Psoas muscle (tissue), 8 donors: ENCODE data around the gene SURF6. TPM values are rescaled to one million over a fixed set of nuclear protein-coding genes. Genes with fewer than 3 reads are reported as not detected.

Experiments used
- ATAC-seq, 4 donors: fragments of 200-7000 bp; cut with Tn5 transposase; one replicate each; pipeline ENCODE4 v1.9.1; 2020; ENCODE audit warnings: moderate library complexity in 3 of 4, mild to moderate bottlenecking in 2 of 4
- DNase-seq, 2 donors: peaks; one replicate each; pipeline ENCODE4 v3.0.0-alpha.2; 2020
- H3K27ac ChIP-seq: fragments of 200-600 bp; one replicate; pipeline ENCODE4 v1.8.0; 2022
- H3K27me3 ChIP-seq, 3 donors: fragments of 200-600 bp in 1 of 3; one replicate each; pipeline versions ENCODE4 v1.6.1 to v1.8.0; 2013 to 2022; ENCODE audit warnings: low read length in 2 of 3, mild to moderate bottlenecking in 2 of 3, moderate library complexity in 1 of 3; ENCODE audit not compliant: insufficient read depth in 3 of 3
- H3K36me3 ChIP-seq, 2 donors: fragments of 200-600 bp in 1 of 2; one replicate each; pipeline versions ENCODE4 v1.6.1 to v1.8.0; 2013 to 2022; ENCODE audit warnings: low read depth in 1 of 2, mild to moderate bottlenecking in 1 of 2, moderate library complexity in 1 of 2; ENCODE audit not compliant: insufficient read depth in 1 of 2
- H3K4me1 ChIP-seq: fragments of 200-600 bp; one replicate; pipeline ENCODE4 v1.8.0; 2022
- H3K4me3 ChIP-seq: fragments of 200-600 bp; one replicate; pipeline ENCODE4 v1.8.0; 2022; ENCODE audit warnings: mild to moderate bottlenecking
- H3K9me3 ChIP-seq: fragments of 200-600 bp; one replicate; pipeline ENCODE4 v1.8.0; 2022
- CTCF ChIP-seq: fragments of 200-600 bp; IDR thresholded peaks from one replicate; pipeline ENCODE4 v1.8.0; 2022; ENCODE audit warnings: antibody characterized with exemption
- WGBS, 3 donors: extraction: QIAGEN DNeasy Blood & Tissue Kit; methylation state at CpG; one replicate each; pipeline versions ENCODE4 v1.1.6 to v1.1.7; 2013; 5-methylcytosine and 5-hydroxymethylcytosine counted together
- intact Hi-C, 2 donors: fragments of 100-400 bp; cut with DNase I; formaldehyde crosslinking; loops; one replicate each; pipeline versions ENCODE4 v1.11.0 to v1.14.2; 2022
- polyA plus RNA-seq, 3 donors: library from polyadenylated mRNA; stranded (reverse); fragments of 200-250 nt; gene quantifications; one replicate each; pipeline ENCODE4 v1.2.3, GENCODE V29; 2013
- total RNA-seq, 4 donors: library from RNA; stranded (reverse); fragmentation: NEBNext Ultra II Directional in 2 of 4; extraction: Animal tissue kit (Norgen Biotek cat#: 25700) in 2 of 4; gene quantifications; one replicate each; pipeline versions ENCODE4 v1.2.1 to v1.2.4, GENCODE V29; 2021 to 2023
- donor health status: healthy with polysubstance abuse.
- donor health status: DM: no; HTN: no; CAD: no; lungs with moderate emphysema.
- donor health status: Bipolar disorder and iron deficiency.
- donor health status: healthy.
- donor health status: DM: yes; HTN: yes; CAD: no.
- donor health status: DM: no; HTN: no; CAD: no.
- donor health status: DM: no; HTN: no; CAD: no.
- donor health status: DM: yes; HTN: yes; CAD: no.

Gene SURF6
- total and polyA plus RNA-seq, 7 donors: 11.4 to 43.0 (median 27.3) TPM

DNA sequence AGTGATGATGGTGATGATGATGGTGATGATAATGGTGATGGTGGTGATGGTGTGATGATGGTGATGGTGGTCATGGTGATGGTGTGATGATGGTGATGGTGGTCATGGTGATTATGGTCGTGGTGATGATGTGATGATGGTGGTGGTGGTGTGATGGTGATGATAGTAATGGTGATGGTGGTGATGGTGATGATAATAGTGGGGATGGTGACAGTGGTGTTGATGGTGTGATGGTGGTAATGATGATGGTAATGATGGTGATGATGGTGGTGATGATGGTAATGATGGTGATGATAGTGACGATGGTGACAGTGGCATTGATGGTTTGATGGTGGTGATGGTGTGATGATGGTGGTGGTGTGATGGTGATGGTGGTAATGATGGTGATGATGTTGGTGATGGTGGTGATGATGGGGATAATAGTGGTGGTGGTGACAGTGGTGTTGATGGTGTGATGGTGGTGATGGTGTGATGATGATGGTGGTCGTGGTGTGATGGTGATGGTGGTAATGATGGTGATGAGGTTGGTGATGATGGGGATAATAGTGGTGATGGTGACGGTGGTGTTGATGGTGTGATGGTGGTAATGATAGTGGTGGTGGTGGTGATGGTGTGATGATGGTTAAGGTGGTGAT, 46.6 kb upstream of the SURF6 start:
- ATAC-seq: no peak
- H3K27me3 ChIP-seq: no peaks in the 10 kb centered on the region
- WGBS, 3 donors: 78 to 94% (median 93%) methylated on average over 4 of the region's 4 CpGs
- no peak for TF ChIP-seq CTCF
- H3K9me3 ChIP-seq: no peaks in the 10 kb centered on the region
- H3K36me3 ChIP-seq: no peaks in the 10 kb centered on the region
- no peak overlapping the region for H3K4me3 ChIP-seq
- no peak overlapping the region for H3K27ac ChIP-seq
- no peak for DNase-seq
- intact Hi-C loops: no loop called here
- H3K4me1 ChIP-seq: no peaks in the 10 kb centered on the region

- ATAC-seq (no peak), DNase-seq (no peak)
- Histone ChIP-seq H3K36me3 (no peaks in the 10 kb centered on the region), H3K4me1 (peaks cover 6% of the 10 kb centered on the region), H3K27ac (no peak overlapping the region), H3K9me3 (no peaks in the 10 kb centered on the region), H3K27me3 (no peaks in the 10 kb centered on the region), H3K4me3 (no peak overlapping the region)
- intact Hi-C loops: no loop called here
- WGBS, 3 donors: 80 to 82% (median 81%) methylated on average over 4 of the region's 4 CpGs
- TF ChIP-seq CTCF: no peak
These were observed 44.7 kb upstream of the SURF6 start for GRCh38 chr9:133380734-133381133.

DNA sequence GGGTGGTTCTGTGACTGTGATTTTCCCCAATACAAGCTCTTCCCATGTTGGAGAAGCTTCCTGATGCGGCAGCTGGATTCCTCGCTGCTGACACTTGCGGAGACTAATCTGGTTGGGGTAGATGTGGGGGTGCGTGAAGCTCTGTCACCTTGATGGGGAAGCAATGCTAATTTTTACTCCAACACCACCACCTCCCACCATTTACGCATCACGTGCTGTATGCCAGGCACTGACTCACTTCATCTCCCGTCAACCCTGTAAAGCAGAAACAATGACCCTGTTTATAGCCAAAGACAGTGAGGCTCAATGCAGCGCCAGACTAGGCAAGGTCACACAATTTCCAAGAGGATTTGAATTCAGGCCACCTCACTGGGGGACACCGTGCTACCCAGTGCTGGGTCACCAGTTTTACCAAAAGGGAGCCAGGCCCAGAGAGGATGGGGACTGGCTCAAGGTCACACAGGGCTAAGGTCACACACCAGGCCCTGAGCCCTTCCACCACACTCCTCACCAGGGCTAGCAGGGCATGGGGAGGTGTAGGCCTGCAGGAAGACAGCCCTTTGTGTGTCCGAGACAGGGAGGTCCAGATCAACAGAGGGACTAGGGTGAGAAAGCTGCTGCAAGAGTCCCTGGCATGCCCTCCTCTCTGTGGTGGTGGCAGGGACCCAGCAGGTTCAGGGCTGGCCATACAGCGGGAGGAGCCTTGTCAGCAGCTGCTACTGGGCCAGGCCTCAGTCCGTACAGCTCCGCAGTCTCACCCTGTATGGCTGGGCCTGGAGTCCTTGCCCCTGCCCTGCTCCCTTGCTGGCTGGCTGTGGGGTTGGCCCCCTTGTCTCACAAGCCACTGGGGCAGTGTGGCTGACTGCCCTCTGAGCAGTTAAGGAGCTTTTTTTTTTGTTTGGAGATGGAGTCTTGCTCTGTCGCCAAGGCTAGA, 43.4 kb upstream of the SURF6 start:
- intact Hi-C loops: loop anchor here in 1 of 2 donors (5.0 kb wide), 1 partner anchor 42 kb away; the partner anchor contains the start of gene SURF6
- Histone ChIP-seq H3K4me1 (peaks cover 10% of the 10 kb centered on the region), H3K4me3 (no peak overlapping the region), H3K27me3 (no peaks in the 10 kb centered on the region), H3K27ac (no peak overlapping the region), H3K36me3 (no peaks in the 10 kb centered on the region), H3K9me3 (no peaks in the 10 kb centered on the region)
- TF ChIP-seq CTCF: no peak
- WGBS, 3 donors: 84 to 87% (median 86%) methylated on average over 14 of the region's 14 CpGs
- DNase-seq: no peak
- no peak for ATAC-seq

DNA sequence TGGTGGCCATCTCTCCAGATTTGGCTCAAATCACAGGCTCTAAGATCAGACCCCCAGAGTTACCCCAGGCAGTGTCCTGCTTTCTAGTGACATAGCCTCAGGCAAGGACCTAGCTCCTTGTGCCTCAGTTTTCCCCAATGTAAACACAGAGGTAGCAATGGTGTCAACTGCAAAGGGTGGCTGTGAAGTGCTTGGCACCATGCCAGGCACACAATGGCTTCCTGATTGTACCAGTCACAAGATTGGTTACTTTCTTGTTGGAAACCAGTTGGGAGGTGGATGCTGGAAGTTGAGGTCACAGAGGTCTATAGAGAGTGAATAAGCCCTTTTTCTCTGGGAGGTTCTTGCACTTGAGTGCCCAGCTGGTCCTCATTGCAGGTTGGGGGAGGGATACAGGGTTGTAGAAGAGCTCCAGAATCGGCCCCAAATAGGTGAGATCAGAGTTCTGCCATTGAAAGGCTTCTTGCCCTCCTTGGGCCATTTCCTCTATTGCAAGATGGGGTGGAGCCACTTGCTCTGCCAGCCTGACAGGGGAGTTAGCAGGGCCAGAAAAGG, 42.5 kb upstream of the SURF6 start:
- ATAC-seq (no peak), DNase-seq (no peak)
- H3K27me3 ChIP-seq: no peaks in the 10 kb centered on the region
- no peak overlapping the region for H3K27ac ChIP-seq
- no peak for TF ChIP-seq CTCF
- intact Hi-C loops: loop anchor here in 1 of 2 donors (5.0 kb wide), 1 partner anchor 41 kb away; the partner anchor contains the start of gene SURF6
- peaks cover 19% of the 10 kb centered on the region for H3K4me1 ChIP-seq
- no peak overlapping the region for H3K4me3 ChIP-seq
- WGBS, 3 donors: 73 to 87% (median 82%) methylated on average over 1 of the region's 1 CpG
- no peaks in the 10 kb centered on the region for H3K9me3 ChIP-seq
- H3K36me3 ChIP-seq: no peaks in the 10 kb centered on the region
